Lower lobe of right lung (tissue), 2 donors: ENCODE data around the gene NFYC. TPM values are rescaled to one million over a fixed set of nuclear protein-coding genes. Genes with fewer than 3 reads are reported as not detected.
"Not testable (repeated sequence)": the region's sequence is repeated elsewhere in the genome, so short reads cannot be mapped to it uniquely, and the experiment has no call there.

Source experiments
- ATAC-seq, 2 donors: fragments of 200-7000 bp; cut with Tn5 transposase; one replicate each; pipeline ENCODE4 v1.9.1; 2020 to 2022; ENCODE audit warnings: mild to moderate bottlenecking in 2 of 2, moderate library complexity in 2 of 2
- DNase-seq: peaks from one replicate; pipeline ENCODE4 v3.0.0-alpha.2; 2020
- H3K27ac ChIP-seq: fragments of 200-600 bp; one replicate; pipeline ENCODE4 v1.8.0; 2022
- H3K27me3 ChIP-seq: fragments of 200-600 bp; one replicate; pipeline ENCODE4 v1.8.0; 2022; ENCODE audit warnings: low read depth
- H3K36me3 ChIP-seq: fragments of 200-600 bp; one replicate; pipeline ENCODE4 v1.8.0; 2022; ENCODE audit warnings: mild to moderate bottlenecking
- H3K4me1 ChIP-seq: fragments of 200-600 bp; one replicate; pipeline ENCODE4 v1.8.0; 2022
- H3K4me3 ChIP-seq: fragments of 200-600 bp; one replicate; pipeline ENCODE4 v1.8.0; 2022; ENCODE audit warnings: mild to moderate bottlenecking
- H3K9me3 ChIP-seq: fragments of 200-600 bp; one replicate; pipeline ENCODE4 v1.8.0; 2022
- CTCF ChIP-seq: fragments of 200-600 bp; IDR thresholded peaks from one replicate; pipeline ENCODE4 v1.8.0; 2022; ENCODE audit warnings: antibody characterized with exemption, mild to moderate bottlenecking
- intact Hi-C: fragments of 100-400 bp; cut with DNase I; formaldehyde crosslinking; loops from one replicate; pipeline ENCODE4 v1.11.0; 2022
- total RNA-seq: library from RNA; stranded (reverse); fragmentation: NEBNext Ultra II Directional; extraction: Animal tissue kit (Norgen Biotek cat#: 25700); gene quantifications from one replicate; pipeline ENCODE4 v1.2.1, GENCODE V29; 2021
- donor health status: DM: no; HTN: yes; CAD: no; lungs with severe emphysema.

NFYC gene
- total RNA-seq, 1 donor from 2014 or later = 54.2 TPM

GRCh38 chr1:40722622-40723021 lies 31.1 kb downstream of the NFYC start:
- H3K4me1 ChIP-seq = peaks cover 33% of the 10 kb centered on the region
- ATAC-seq (no peak), DNase-seq (no peak)
- H3K9me3 ChIP-seq = no peaks in the 10 kb centered on the region
- H3K4me3 ChIP-seq = no peak overlapping the region
- no peak for TF ChIP-seq CTCF
- intact Hi-C loops = no loop called here
- no peak overlapping the region for H3K27ac ChIP-seq
- no peaks in the 10 kb centered on the region for H3K36me3 ChIP-seq
- no peaks in the 10 kb centered on the region for H3K27me3 ChIP-seq

- intact Hi-C loops = no loop called here
- Histone ChIP-seq H3K27me3 (no peaks in the 10 kb centered on the region), H3K9me3 (no peaks in the 10 kb centered on the region), H3K4me3 (no peak overlapping the region), H3K36me3 (no peaks in the 10 kb centered on the region), H3K27ac (peak overlapping the region; percentile 21), H3K4me1 (peaks cover 25% of the 10 kb centered on the region)
- DNase-seq (peak; percentile 61), ATAC-seq (peak; percentile 35 to 66)
- no peak for TF ChIP-seq CTCF
Observed at GRCh38 chr1:40723196-40723955, 31.9 kb downstream of the NFYC start.

GRCh38 chr1:40727662-40728061 lies 36.2 kb downstream of the NFYC start:
- intact Hi-C loops, ATAC-seq, H3K36me3 ChIP-seq, H3K9me3 ChIP-seq, H3K27me3 ChIP-seq, H3K27ac ChIP-seq, H3K4me3 ChIP-seq, DNase-seq: not testable (repeated sequence)
- peaks cover 27% of the 10 kb centered on the region for H3K4me1 ChIP-seq

GRCh38 chr1:40729316-40729862 lies 37.9 kb downstream of the NFYC start:
- H3K36me3 ChIP-seq, H3K9me3 ChIP-seq, H3K27me3 ChIP-seq, H3K4me3 ChIP-seq, DNase-seq, H3K27ac ChIP-seq, intact Hi-C loops, ATAC-seq: not testable (repeated sequence)
- peaks cover 24% of the 10 kb centered on the region for H3K4me1 ChIP-seq

GRCh38 chr1:40732756-40733301 lies 41.3 kb downstream of the NFYC start:
- Histone ChIP-seq H3K4me3 (no peak overlapping the region), H3K27ac (no peak overlapping the region), H3K36me3 (no peaks in the 10 kb centered on the region), H3K27me3 (no peaks in the 10 kb centered on the region), H3K9me3 (no peaks in the 10 kb centered on the region), H3K4me1 (peaks cover 19% of the 10 kb centered on the region)
- intact Hi-C loops = no loop called here
- no peak for TF ChIP-seq CTCF
- no peak for DNase-seq
- no peak for ATAC-seq

GRCh38 chr1:40734882-40735628 lies 43.6 kb downstream of the NFYC start:
- H3K36me3 ChIP-seq = peaks cover 15% of the 10 kb centered on the region
- no peaks in the 10 kb centered on the region for H3K9me3 ChIP-seq
- no peak for ATAC-seq
- H3K4me3 ChIP-seq = no peak overlapping the region
- DNase-seq = no peak
- no peaks in the 10 kb centered on the region for H3K27me3 ChIP-seq
- no peak for TF ChIP-seq CTCF
- H3K4me1 ChIP-seq = peaks cover 16% of the 10 kb centered on the region
- no peak overlapping the region for H3K27ac ChIP-seq
- intact Hi-C loops = no loop called here
